ENCODE measurements around the gene MED9.

- TF ChIP-seq, protein P1, sequence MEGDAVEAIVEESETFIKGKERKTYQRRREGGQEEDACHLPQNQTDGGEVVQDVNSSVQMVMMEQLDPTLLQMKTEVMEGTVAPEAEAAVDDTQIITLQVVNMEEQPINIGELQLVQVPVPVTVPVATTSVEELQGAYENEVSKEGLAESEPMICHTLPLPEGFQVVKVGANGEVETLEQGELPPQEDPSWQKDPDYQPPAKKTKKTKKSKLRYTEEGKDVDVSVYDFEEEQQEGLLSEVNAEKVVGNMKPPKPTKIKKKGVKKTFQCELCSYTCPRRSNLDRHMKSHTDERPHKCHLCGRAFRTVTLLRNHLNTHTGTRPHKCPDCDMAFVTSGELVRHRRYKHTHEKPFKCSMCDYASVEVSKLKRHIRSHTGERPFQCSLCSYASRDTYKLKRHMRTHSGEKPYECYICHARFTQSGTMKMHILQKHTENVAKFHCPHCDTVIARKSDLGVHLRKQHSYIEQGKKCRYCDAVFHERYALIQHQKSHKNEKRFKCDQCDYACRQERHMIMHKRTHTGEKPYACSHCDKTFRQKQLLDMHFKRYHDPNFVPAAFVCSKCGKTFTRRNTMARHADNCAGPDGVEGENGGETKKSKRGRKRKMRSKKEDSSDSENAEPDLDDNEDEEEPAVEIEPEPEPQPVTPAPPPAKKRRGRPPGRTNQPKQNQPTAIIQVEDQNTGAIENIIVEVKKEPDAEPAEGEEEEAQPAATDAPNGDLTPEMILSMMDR (conservative IDR thresholded peaks at IDR 0.05; ENCODE audit: low read depth, low read length): no peak
- TF ChIP-seq EZH2phosphoT487 (IDR thresholded peaks at IDR 0.05; ENCODE audit: borderline replicate concordance, low read length) (no peak), EZH2 (IDR thresholded peaks at IDR 0.05; ENCODE audit: low read length, unreplicated experiment) (no peak)
These were observed 64.8 kb downstream of the MED9 start for GRCh38 chr17:17541640-17542001.

Data from PC-3 (cell line).